ENCODE measurements around the gene AOAH.

DNA sequence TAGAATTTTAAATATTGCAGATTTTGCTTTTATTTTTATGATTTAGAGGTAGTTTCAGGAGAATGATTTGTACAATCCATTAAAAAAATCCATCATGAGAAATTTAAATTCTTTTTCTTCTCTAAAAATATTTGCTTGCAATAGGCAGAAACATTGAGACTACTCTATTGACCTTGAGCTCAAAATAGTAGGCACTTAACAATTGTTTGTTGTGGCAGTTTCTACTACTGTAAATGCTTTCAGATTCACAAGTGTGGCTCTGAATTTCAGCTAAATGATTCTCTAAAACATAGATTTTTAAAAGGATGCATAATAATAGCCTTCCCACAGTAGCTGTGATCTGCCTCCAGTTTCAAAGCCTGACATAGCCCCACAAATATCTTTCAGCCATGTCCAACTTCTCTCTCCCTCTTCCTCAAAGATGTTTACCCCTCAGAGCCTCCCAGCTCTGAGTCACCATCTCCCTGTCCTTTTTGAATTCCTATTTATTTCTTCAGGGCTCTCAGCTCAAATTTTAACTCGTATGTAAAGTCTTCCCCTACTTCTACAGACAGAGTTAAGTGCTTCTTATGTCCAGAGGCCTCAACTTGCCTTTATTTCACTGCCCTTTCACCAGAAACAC, 160.5 kb downstream of the AOAH start:
- TF ChIP-seq EZH2 (IDR thresholded peaks at IDR 0.05; ENCODE audit: insufficient read depth, poor library complexity, severe bottlenecking) (no peak), EZH2phosphoT487 (IDR thresholded peaks at IDR 0.05; ENCODE audit: insufficient read depth, low read depth) (no peak)

All from GM23248 (cell line).